HG03066 (cell line): ENCODE data around the gene RPN2.

ENCODE experiments used
- ATAC-seq: cut with Tn5 transposase; IDR thresholded peaks from one replicate; pipeline ENCODE4 v1.9.1; 2021; ENCODE audit warnings: low read depth; ENCODE audit not compliant: unreplicated experiment

RPN2 gene

DNA sequence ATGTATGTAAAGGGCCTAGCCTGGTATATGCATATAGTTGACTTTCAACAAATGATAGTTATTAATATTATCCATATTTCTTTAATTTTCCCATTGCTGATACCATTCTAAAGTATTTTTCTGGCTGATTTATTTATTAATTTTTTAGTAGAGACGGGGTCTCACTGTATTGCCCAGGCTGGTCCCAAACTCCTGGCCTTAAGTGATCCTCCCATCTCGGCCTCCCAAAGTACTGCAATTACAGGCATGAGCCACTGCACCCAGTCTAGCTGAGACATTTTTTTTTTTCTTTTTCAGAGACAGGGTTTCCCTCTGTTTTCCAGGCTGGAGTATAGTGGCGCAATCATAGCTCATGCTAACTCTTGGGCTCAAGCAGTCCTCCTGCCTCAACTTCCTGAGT lies 30.1 kb downstream of the RPN2 start:
- no peak for ATAC-seq

- no peak for ATAC-seq
Observed at GRCh38 chr20:37209661-37210314, 30.7 kb downstream of the RPN2 start.

DNA sequence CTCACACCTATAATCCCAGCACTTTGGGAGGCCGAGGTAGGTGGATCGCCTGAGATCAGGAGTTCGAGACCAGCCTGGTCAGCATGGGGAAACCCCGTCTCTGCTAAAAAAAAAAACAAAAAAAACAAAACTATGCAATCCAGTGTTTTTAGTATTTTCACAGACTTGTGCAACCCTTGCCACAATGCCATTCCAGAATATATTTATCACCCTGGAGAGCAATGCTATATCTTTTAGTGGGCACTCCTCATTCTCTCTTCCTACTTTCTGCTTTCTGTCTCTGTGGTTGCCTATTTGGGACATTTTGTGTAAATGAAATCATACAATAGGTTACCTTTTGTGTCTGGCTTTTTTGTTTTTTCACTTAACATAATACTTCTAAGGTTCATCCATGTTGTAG lies 39.3 kb downstream of the RPN2 start:
- ATAC-seq = no peak

DNA sequence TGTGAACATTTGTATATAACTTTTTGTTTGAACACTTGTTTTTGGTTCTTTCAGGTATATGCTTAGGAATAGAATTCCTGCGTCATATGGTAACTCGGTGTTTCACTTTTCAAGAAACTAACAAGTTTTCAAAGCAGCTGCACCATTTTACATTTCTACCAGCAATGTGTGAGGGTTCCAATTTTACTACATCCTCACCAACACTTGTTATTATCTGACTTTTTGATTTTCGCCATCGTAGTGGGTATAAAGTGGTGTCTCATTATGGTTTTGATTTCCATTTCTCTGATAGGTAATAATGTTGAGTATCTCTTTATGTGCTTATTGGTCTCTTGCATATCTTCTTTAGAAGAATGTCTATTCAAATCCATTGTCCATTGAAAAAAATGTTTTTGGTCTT lies 39.8 kb downstream of the RPN2 start:
- ATAC-seq = no peak

DNA sequence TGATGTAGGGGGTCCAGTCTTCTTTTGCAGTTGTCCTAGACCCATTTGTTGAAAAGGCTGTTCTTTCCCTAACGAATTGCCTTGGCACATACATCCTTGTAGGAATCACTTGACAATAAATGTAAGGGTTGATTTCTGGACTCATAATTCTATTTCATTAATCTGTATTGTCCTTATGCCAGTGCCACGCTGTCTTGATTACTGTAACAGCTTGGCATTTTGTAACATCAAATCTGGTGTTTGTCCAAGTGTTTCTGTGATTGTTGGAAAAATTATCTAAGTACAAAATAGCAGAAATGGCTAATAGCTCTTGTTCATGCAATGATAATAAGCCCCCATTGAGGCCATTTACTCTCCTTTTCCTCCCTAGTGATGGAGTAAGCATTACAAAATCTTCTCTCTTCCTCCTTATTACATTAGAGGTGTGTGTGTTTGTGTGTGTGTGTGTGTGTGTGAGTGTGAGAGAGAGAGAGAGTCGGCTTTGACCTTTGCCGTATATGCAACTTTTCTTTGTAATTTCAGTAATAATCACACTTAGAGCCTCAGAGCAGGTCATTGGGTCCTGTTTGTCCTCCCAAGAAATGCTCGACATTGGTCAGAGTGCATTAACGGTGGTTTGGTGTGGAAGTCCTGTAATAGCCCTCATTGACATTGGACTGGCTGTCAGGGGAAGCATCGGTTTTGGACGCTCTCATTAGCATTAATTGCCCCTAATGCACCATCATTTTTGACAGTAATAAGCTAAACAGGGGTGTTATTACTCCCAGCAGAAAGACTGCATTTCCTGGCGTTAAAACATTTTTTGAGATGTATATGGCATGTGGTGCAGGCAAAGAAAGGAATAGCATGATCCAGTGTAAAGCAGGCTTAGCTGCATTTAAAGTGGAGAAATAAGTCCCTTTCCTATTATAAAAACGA lies 40.9 kb downstream of the RPN2 start:
- no peak for ATAC-seq

DNA sequence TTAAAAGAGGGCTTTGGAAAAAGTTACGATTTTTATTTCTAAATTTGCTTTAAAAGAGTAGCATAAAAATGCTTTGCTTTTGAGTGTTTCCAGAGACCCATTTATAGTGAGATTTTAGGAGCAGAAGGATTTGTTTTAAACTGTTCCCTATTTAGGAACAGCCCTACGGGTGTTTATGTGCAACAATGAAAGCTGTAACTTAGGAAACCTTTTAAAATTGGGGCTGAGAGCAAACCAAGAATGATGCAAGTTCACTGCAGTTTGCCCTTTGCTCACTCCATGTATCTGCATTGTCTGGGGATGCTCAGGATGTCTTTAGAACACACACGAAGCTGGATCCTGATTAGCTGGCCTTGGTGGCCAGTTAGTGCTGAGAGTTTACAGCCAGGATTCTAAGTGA lies 41.6 kb downstream of the RPN2 start:
- ATAC-seq = no peak

- no peak for ATAC-seq
Observed at GRCh38 chr20:37222086-37222485, 43.0 kb downstream of the RPN2 start.

- ATAC-seq = no peak
Observed at GRCh38 chr20:37223053-37223452, 43.9 kb downstream of the RPN2 start.

GRCh38 chr20:37225146-37225545 lies 46.0 kb downstream of the RPN2 start:
- no peak for ATAC-seq

DNA sequence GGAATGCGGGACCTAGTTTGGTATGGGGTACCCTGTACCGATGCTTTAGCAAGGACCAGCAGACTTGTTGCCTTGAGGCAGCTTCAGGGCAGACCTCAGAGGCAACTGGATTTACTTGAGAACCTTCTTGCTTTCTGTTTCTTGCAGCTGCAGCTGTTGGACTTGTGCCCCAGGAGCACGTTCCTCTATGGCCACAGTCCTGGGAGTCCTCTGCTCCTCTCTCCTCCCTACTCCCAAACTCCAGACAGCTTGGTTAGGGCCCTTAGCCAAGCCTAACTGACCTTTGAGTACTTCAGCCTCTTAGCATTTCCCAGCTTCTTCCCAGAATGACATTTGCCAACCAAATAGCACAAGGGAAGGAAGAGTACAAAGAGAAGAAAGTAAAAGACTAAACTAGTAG lies 47.8 kb downstream of the RPN2 start:
- no peak for ATAC-seq

DNA sequence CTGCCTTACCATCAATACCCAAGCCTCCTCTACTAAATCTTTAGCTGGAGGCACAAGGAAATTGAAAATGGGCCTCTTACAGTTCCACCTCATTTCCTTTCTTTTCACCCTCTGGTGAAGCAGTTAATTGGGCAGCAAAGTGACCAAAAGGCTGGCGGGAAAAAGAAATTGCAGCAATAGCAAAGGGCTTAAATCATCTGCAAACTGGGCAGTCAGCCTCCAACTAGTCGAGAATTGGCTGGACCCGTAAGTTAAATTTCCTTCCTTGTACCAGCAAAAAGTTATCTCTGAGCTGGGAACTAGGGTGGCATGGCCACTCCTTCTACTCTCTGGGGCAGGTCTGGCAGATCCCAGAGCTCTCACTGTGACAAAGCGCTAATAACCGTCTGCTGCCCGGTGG lies 49.0 kb downstream of the RPN2 start:
- ATAC-seq = no peak

DNA sequence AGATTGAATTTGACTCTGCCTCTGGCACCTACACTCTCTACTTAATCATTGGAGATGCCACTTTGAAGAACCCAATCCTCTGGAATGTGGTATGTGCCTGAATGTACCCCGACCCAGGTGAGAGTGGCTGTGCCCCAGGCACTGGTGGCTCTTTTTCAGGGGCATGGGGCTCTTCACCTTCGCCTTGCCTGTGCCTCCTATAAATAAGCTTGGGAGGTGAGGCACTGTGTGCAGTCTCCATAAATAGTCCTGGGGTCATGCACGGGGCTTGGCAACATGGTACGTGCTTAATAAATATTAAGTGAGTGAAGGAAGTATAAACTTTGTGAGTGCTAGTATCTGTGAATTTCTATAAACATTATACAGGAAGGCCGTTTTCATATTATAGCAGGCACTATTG lies 49.5 kb downstream of the RPN2 start:
- ATAC-seq = no peak

- ATAC-seq = no peak
Observed at GRCh38 chr20:37229357-37229756, 50.2 kb downstream of the RPN2 start.

DNA sequence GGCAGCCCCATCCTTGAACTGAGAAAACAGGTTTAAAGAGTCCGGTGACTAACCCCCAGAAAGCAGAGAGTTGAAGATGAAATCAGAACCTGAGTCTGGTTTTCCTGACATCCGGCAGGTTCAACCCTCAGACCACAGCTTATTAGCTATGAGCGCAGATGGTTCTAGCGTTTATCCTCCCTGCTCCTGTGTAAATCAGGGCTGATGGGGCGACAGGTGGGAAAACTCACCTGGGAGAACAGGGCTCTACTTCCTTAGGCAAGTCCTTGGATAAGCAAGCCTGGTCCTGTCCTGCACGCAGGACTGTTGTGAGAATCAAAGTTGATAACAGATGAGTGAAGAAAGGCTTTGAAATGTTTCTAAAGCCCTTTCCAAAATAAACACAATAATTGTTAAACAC lies 51.1 kb downstream of the RPN2 start:
- no peak for ATAC-seq

DNA sequence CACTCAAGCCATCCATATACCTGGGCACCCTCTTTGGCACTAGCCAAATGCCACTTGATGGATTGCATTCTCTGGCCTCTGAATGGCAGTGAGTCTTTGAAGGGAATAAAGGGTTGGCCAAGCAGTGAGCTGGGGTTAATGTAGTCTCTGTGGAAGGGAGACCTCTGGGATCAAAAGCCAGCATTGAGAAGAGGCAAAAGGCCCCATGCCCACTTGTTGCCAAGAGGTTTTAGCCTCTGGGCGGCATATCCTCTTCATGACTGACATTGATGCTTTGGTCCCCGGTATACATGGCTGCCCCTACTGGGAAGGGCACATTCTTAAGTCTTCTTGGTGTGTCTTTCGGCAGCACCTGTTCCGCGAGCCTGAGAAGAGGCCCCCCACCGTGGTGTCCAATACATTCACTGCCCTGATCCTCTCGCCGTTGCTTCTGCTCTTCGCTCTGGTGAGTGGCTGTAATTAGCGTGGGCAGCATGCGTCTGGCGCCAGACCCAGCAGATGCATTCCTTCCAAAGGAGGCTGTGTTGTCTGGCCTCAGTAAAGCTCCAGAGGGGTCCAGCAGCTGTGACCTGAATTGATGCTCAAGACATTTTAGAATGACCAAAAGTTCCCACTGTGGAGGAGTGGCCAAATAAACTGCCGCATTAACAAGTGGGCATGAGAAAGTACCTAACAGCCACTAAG lies 53.0 kb downstream of the RPN2 start:
- no peak for ATAC-seq

DNA sequence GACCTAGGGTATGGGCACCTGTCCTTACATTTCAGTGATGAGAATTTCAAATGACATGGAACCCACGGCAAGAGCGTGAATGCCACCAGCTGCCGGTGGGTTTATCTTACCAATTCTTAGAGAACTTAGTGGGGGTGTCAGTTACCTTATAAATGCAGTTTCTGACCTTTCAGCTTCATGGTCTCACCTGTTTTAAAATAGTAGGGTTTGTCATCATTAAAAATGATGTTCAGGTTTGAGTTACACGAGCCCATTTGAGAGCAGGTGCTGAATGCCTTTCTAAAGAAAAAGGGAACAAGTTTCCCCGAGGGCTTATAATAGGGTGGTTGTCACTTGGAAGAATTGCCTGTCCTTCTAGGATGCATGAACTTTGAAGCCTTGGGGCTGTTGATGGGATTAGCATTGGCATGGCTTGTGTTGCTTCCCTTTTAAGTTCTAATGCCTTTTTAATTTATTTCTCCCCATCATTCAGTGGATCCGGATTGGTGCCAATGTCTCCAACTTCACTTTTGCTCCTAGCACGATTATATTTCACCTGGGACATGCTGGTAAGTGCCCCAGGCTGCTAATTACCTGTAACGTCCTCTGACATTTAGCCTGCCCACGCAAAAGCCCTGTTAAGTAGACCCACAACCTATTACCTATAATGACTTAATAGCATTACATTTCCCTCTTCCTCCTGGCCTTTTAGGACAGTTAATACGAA lies 54.6 kb downstream of the RPN2 start:
- no peak for ATAC-seq

GRCh38 chr20:37234254-37234581 lies 55.1 kb downstream of the RPN2 start:
- ATAC-seq = no peak

DNA sequence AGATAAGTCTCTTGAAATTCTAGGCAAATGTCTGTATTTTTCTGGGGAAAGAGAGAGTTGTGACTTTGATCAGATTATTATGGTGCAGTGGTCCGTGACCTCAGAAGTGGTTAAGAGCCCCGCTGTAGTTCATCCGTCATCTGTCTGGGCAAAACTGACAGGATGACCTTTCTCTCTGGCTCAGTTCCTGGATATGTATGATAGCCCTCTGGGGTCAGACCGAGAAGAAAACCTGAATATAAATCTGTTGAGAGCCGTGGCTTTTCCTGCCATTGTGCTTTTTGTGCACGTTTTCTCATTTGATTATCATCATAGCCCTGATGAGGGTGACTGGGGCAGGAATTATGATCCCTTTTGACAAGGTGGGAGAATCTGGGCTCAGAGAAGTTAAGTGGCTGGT lies 55.9 kb downstream of the RPN2 start:
- ATAC-seq = no peak

DNA sequence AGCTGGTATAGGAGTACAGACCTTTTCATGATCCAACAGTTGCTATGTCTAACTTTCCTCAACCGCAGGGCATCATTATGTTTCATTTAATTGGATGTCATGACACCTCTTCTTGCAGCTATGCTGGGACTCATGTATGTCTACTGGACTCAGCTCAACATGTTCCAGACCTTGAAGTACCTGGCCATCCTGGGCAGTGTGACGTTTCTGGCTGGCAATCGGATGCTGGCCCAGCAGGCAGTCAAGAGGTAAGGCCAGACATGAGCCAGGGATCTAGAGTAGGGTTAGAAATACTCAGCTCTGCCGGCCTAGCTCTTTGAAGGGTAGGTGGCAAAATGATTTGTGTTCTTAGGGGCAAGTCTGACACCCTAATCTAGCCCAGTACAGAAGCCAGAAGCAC lies 57.3 kb downstream of the RPN2 start:
- ATAC-seq = no peak

- no peak for ATAC-seq
Observed at GRCh38 chr20:37237656-37238055, 58.5 kb downstream of the RPN2 start.

DNA sequence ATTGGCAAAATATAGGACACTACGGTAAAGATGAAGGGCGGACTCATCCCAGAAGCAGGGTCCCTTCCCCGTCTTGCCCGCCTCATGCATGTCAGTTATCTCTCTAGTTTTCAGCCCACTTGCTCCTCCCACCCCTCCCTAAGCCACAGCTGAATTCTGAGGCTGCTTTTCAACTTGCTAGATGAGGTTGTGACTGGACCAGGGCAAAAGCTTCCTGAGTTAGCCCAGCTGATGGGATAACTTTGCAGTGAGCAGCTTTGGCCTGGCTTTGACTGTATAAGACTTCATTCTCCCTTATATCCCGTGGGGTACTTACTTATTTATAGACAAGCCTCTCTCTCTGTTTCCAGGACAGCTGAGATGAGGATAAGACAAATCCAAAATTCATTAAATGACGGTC lies 59.3 kb downstream of the RPN2 start:
- no peak for ATAC-seq
